HG03469 (cell line): ENCODE data around the gene KAT8.
"Not testable (repeated sequence)": the region's sequence is repeated elsewhere in the genome, so short reads cannot be mapped to it uniquely, and the experiment has no call there.

ENCODE experiments used
- ATAC-seq: cut with Tn5 transposase; IDR thresholded peaks from one replicate; pipeline ENCODE4 v1.9.1; 2021; ENCODE audit warnings: mild to moderate bottlenecking, moderate library complexity, moderate number of reproducible peaks; ENCODE audit not compliant: unreplicated experiment

KAT8 gene

GRCh38 chr16:31144418-31144817 is 27.0 kb downstream of the KAT8 start:
- ATAC-seq: not testable (repeated sequence)

- no peak for ATAC-seq
Observed at GRCh38 chr16:31145398-31145990, 28.0 kb downstream of the KAT8 start.

DNA sequence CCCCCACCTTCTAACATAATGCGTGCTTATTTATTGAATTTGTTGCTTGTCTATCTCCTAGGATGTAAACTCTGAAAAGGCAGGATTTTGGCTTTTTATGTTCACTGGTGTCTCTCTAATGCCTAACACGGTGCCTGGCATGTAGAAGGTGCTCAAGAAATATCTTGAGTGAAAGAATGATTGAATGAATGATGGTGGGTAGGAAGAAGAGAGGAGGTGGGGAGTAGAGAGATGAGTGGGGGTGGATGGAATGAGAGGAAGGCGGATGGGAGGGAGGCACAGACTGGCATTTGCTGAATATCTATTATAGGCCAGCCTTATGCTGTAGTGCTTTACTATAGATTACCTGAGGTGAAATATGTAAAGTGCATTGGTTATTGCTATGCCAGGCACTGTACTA is 30.1 kb downstream of the KAT8 start:
- ATAC-seq: no peak

GRCh38 chr16:31148281-31148728 is 30.8 kb downstream of the KAT8 start:
- no peak for ATAC-seq

GRCh38 chr16:31148896-31149295 is 31.4 kb downstream of the KAT8 start:
- ATAC-seq: no peak

DNA sequence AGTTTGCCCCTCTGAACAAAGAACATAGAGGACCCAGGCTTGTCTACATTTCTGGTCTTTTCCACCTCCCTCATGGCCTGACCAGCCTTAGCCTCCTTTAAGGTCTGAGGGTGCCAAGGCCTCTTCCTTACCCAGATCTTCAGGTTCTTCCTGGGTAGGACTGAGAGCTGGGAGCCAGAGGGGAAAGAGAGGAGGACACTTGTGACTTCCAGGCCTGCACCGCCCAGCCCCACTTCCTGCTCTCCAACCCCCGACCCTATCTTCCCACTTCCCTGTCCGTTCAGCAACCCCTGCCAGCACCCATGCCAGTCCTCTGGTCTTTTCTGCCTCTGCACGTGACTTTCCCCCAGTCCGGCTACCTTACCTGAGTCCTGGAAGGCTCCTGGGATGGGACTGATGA is 31.9 kb downstream of the KAT8 start:
- ATAC-seq: no peak

DNA sequence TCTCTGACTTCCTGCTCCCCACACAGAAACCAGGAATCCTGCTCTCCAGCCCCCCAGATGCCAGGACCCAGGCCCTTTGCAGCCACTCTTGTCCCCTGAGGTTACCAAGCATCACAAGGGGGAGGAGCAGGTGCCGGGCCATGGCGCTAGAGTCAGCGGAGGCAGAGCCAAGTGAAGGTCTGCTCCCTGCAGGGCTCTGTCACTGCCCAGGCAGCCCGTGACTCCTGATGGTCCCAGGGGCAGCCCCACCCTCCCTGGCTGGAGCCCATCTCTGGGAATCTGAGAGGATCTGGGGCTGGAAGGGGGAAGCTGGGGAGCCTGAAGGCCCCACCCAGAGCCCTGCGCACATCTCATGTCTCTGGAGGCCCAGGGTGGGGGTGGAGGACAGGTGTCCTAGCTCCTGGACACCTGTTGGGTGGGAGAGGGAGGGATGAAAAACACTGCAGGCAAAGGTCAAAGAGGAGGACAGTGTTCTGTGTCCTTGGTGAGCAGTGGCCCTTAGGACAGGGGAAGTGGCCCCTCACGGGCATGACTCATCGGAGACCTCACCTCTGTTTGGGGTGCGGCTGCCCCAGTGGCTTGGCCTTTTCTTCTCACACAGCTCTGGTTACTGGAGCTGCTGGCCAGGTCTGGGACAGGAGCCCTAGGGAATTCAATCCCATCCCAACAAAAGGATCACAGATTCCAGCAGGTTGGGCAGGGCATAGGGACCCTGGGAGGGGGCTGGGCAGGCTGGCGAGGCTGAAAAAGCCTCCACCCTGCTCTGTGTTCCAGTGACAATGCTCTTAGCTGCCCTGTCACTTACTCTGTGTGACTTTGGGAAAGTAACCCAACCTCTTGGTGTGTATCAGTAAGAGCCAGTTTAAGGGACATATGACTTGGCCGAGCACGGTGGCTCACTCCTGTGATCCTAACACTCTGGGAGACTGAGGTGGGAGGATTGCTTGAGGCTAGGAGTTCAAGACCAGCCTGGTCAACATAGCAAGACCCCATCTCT is 32.7 kb downstream of the KAT8 start, which contains the start of gene PRSS36:
Gene PRSS36 (minus strand): TSS at position 173 of the 997 bp plus-strand sequence. CDS start 31 bp downstream, at position 142.
- no peak for ATAC-seq

DNA sequence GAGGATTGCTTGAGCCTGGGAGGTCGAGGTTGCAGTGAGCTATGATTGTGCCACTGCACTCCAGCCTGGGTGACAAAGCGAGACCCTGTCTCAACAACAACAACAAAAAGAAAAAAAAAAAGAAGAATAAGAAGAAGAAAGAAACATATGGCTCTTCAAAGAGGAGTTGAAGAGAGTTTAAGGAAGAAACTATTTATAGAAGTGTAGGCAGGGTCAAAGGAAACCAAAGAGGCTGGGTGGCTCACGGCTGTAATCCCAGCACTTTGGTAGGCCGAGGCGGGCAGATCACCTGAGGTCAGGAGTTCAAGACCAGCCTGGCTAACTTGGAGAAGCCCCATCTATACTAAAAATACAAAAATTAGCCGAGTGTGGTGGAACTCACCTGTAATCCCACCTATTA is 33.5 kb downstream of the KAT8 start:
- not testable (repeated sequence) for ATAC-seq

DNA sequence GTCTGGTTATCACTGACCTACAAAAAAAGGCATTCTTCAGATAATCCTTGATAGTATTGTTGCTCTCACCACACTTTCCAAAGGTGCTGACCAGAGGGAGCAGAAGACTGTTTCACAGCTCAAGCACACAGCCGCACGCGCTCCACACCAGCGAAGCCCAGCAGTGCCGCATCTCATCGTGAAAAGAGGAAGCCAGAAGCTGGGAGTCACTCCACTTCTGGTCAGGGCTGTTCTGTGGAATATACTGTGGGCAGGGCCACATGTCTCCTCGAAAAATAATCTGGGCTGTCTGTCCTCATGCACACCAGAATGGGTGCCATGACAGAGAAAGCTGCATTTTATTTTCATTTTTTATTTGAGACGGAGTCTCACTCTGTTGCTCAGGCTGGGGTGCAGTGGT is 39.7 kb downstream of the KAT8 start:
- no peak for ATAC-seq

GRCh38 chr16:31167315-31167714 is 49.9 kb downstream of the KAT8 start:
- no peak for ATAC-seq

DNA sequence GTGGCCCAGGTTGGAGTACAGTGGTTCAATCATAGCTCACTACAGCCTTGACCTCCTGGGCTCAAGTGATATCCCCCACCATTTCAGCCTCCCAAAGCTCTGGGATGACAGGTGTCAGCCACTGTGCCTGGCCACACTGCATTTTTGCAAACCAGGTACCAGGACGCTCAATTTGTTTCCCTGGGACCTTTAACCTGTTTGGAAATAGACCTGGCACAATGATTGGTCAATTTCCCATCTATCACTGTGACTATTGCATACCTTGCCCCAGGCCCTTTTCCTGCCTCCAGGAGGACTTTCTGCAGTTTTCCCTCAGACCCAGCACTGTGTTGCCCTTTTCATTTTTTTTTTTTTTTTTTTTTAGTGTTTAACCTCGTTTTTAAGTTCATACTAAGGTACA is 51.4 kb downstream of the KAT8 start:
- no peak for ATAC-seq

- ATAC-seq: not testable (repeated sequence)
Observed at GRCh38 chr16:31170048-31170447, 52.6 kb downstream of the KAT8 start.

DNA sequence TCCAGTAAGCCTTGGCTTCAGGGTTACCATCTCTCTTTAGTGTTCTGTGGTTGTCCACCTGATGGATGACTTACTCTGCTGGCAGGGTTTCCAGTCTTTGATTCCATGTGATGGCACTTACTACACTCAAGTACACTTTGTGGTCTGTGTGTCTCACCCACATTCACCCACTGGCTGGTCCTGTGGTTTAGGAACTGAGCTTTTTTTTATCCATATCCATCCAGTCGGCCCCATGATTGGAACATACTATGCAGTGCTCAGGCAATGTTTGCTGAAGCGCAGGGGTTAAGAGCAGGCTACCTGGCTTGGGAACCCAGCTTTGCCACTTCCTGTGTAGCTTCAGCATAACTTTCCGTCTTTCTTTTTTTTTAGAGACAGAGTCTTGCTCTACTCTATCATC is 59.7 kb downstream of the KAT8 start:
- no peak for ATAC-seq

DNA sequence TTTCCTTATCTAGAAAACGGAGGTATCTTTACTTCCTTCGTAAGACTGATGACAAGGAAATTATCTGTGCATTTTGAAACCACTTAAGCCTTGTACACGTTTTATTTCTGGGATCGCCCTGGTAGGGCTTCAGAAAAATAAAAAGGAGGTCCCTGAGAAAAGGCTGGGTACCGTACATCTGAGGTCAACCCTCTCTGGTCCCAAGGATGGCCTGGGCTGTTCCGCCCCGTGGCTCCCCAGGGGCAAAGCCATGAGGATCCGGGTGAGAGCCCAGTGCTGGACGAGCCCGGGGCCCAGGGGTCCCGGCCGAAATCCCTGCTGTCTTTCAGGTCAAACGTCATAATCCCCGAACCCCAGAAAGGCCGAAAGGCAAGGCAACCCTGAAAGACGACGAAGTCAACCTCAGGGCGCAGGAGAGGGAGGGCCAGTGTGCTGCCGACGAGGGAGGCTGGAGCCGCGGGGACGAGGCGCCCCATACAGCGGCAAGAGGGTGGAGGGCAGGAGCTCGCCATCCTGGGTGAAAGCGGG is 61.8 kb downstream of the KAT8 start:
- ATAC-seq: peak; percentile 2

DNA sequence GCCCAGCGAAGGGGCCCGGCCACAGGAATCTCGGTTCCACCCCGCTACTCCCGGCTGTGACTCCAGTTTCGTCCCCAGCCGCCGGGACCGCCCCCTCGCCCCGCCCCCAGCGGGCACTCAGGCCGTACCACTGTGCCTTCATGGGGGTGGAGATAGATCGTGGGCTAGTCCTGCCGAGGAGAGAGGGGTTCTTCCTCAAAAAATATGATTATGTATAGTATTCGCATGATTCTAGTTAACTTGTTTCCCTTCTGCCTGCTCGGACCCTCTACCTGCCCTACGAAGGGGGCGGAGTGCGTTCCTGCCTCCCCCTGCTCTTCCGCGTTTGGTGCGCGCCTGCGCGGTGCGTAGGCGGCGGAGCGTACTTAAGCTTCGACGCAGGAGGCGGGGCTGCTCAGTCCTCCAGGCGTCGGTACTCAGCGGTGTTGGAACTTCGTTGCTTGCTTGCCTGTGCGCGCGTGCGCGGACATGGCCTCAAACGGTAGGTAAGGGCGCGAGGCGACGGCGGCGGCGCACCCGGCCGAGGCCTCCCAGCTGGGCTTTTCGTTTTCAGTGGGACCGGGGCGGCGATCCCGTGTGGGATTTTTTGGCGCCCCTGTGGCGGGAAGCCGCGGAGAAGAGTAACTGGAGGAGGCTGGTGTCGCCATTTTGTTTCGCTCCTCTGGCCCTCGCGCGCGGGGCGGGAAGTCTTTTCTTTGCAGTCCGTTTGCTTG is 62.4 kb downstream of the KAT8 start, which contains the start of gene FUS:
Gene FUS (plus strand): TSS at position 393 of the 713 bp plus-strand sequence. CDS start 76 bp downstream, at position 469.
- ATAC-seq: peak; percentile 41
